Tibial artery (tissue), 4 donors: Measurements from ENCODE around the gene PCDHGB3.
"Not testable (repeated sequence)": the region's sequence is repeated elsewhere in the genome, so short reads cannot be mapped to it uniquely, and the experiment has no call there.

Experiments used
- DNase-seq, 2 donors: peaks; one replicate each; pipeline ENCODE4 v3.0.0-alpha.2; 2019
- H3K27ac ChIP-seq, 2 donors: fragments of 200-600 bp; sonication (generic) in 1 of 2; 1 replicate in 1 of 2; 2 replicates in 1 of 2; pipeline ENCODE4 v1.5.1; 2018 to 2019; ENCODE audit warnings: mild to moderate bottlenecking in 1 of 2
- H3K27me3 ChIP-seq, 2 donors: fragments of 200-600 bp; sonication (generic) in 1 of 2; one replicate each; pipeline versions ENCODE4 v1.5.1 to v1.6.0; 2016 to 2019
- H3K36me3 ChIP-seq, 3 donors: fragments of 200-600 bp; sonication (generic) in 2 of 3; one replicate each; pipeline ENCODE4 v1.5.1; 2016 to 2019; ENCODE audit warnings: mild to moderate bottlenecking in 2 of 3
- H3K4me1 ChIP-seq, 4 donors: fragments of 200-600 bp; sonication (generic) in 2 of 4; 1 replicate in 3 of 4; 2 replicates in 1 of 4; pipeline ENCODE4 v1.5.1; 2016 to 2019
- H3K4me3 ChIP-seq, 2 donors: fragments of 200-600 bp; sonication (generic) in 1 of 2; 1 replicate in 1 of 2; 2 replicates in 1 of 2; pipeline ENCODE4 v1.5.1; 2018 to 2019; ENCODE audit warnings: mild to moderate bottlenecking in 2 of 2
- H3K9me3 ChIP-seq, 3 donors: fragments of 200-600 bp; sonication (generic) in 1 of 3; one replicate each; pipeline ENCODE4 v1.5.1; 2016 to 2019
- intact Hi-C: fragments of 100-400 bp; cut with DNase I; formaldehyde crosslinking; loops from one replicate; pipeline ENCODE4 v1.15.0; 2023; ENCODE audit warnings: low total_unique reads
- TF ChIP-seq, protein P1 (sequence below), 2 experiments: fragments of 200-600 bp in 1 of 2; fragments of 450-650 bp in 1 of 2; IDR thresholded peaks; one replicate each; pipeline ENCODE4 v1.5.1; 2017 to 2019; ENCODE audit warnings: antibody characterized with exemption in 2 of 2, mild to moderate bottlenecking in 1 of 2, moderate library complexity in 1 of 2

PCDHGB3 gene

DNA sequence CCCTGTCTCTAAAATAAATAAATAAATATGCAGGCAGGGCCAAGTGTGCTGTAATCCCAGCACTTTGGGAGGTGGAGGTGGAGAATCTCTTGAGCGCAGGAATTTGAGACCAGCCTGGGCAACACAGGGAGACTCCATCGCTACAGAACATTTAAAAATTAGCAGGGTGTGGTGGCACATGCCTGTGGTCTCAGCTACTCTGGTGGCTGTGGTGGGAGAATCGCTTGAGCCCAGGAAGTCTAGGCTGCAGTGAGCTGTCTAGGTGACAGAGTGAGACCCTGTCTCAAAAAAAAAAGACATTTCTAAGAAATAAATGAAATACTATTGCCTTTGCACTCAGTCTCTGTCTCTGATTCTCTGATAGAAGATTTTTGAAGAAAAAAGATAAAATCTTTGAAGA is 41.5 kb downstream of the PCDHGB3 start:
- Histone ChIP-seq H3K27ac (no peak overlapping the region), H3K4me1 (no peaks in the 10 kb centered on the region), H3K27me3 (no peaks in the 10 kb centered on the region), H3K36me3 (peaks cover 5 to 66% (median 56%) of the 10 kb centered on the region in 3 donors), H3K4me3 (no peak overlapping the region), H3K9me3 (peaks cover 27 to 97% (median 87%) of the 10 kb centered on the region in 3 donors)
- TF ChIP-seq, protein P1, sequence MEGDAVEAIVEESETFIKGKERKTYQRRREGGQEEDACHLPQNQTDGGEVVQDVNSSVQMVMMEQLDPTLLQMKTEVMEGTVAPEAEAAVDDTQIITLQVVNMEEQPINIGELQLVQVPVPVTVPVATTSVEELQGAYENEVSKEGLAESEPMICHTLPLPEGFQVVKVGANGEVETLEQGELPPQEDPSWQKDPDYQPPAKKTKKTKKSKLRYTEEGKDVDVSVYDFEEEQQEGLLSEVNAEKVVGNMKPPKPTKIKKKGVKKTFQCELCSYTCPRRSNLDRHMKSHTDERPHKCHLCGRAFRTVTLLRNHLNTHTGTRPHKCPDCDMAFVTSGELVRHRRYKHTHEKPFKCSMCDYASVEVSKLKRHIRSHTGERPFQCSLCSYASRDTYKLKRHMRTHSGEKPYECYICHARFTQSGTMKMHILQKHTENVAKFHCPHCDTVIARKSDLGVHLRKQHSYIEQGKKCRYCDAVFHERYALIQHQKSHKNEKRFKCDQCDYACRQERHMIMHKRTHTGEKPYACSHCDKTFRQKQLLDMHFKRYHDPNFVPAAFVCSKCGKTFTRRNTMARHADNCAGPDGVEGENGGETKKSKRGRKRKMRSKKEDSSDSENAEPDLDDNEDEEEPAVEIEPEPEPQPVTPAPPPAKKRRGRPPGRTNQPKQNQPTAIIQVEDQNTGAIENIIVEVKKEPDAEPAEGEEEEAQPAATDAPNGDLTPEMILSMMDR (IDR thresholded peaks at IDR 0.05): no peak
- intact Hi-C loops: loop anchor here (10.0 kb wide), 2 partner anchors 87 to 143 kb away; partner anchors contain the start of gene TAF7
- no peak for DNase-seq

DNA sequence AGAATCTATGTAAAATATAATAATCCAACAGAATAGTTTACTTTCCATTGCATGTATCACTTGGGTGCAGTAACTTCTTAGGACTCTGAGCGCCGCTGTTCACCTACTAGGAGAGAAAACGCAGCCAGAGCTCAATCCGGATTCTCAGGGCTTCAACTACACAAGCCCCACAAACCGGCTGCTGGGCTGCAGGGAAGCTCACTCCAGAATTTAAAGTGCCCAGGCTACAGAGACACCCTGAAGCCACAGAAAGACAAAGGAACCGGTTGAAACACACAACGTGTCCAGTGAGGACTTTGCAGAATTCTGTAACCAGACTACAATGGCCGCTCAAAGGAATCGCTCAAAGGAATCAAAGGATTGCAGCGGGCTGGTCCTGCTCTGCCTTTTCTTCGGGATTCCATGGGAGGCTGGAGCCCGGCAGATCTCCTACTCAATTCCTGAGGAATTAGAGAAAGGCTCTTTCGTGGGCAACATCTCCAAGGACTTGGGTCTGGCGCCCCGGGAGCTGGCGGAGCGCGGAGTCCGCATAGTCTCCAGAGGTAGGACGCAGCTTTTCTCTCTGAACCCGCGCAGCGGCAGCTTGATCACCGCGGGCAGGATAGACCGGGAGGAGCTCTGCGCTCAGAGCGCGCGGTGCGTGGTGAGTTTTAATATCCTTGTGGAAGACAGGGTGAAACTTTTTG is 43.0 kb downstream of the PCDHGB3 start, which contains the start of gene PCDHGA10:
TSS of gene PCDHGA10 (plus strand) at position 134 of the 686 bp plus-strand sequence. CDS start at position 323, 189 bp downstream.
- Histone ChIP-seq H3K27me3 (no peaks in the 10 kb centered on the region), H3K4me3 (peak within 1 kb of the TSS; percentile 22 to 26), H3K9me3 (peaks cover 19 to 97% (median 86%) of the 10 kb centered on the region in 3 donors), H3K27ac (no peak within 1 kb of the TSS), H3K36me3 (peaks cover 5 to 64% (median 62%) of the 10 kb centered on the region in 3 donors), H3K4me1 (no peaks in the 10 kb centered on the region)
- DNase-seq: peak; percentile 41 to 56
- TF ChIP-seq, protein P1 (IDR thresholded peaks at IDR 0.05): peak; percentile 16 to 20
- intact Hi-C loops: loop anchor here (10.0 kb wide), 2 partner anchors 88 to 142 kb away; partner anchors contain the start of gene TAF7

DNA sequence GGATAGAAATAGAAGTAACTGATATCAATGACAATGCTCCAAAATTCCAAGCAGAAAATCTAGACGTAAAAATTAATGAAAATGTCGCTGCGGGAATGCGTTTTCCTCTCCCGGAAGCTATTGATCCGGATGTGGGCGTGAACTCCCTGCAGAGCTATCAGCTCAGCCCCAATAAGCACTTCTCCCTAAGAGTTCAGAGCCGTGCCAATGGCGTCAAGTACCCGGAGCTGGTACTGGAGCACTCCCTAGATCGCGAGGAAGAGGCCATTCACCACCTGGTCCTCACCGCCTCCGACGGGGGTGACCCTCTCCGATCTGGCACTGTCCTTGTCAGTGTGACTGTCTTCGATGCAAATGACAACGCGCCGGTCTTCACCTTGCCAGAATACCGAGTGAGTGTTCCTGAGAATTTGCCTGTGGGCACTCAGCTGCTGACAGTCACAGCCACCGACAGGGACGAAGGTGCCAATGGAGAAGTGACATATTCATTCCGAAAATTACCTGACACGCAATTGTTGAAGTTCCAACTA is 43.6 kb downstream of the PCDHGB3 start:
- H3K36me3 ChIP-seq: peaks cover 5 to 70% (median 65%) of the 10 kb centered on the region in 3 donors
- H3K27ac ChIP-seq: no peak overlapping the region
- peak overlapping the region; percentile 22 to 26 for H3K4me3 ChIP-seq
- H3K27me3 ChIP-seq: no peaks in the 10 kb centered on the region
- intact Hi-C loops: loop anchor here (10.0 kb wide), 2 partner anchors 89 to 141 kb away; partner anchors contain the start of gene TAF7
- peaks cover 18 to 97% (median 86%) of the 10 kb centered on the region in 3 donors for H3K9me3 ChIP-seq
- no peaks in the 10 kb centered on the region for H3K4me1 ChIP-seq
- TF ChIP-seq, protein P1 (IDR thresholded peaks at IDR 0.05): no peak
- DNase-seq: no peak

DNA sequence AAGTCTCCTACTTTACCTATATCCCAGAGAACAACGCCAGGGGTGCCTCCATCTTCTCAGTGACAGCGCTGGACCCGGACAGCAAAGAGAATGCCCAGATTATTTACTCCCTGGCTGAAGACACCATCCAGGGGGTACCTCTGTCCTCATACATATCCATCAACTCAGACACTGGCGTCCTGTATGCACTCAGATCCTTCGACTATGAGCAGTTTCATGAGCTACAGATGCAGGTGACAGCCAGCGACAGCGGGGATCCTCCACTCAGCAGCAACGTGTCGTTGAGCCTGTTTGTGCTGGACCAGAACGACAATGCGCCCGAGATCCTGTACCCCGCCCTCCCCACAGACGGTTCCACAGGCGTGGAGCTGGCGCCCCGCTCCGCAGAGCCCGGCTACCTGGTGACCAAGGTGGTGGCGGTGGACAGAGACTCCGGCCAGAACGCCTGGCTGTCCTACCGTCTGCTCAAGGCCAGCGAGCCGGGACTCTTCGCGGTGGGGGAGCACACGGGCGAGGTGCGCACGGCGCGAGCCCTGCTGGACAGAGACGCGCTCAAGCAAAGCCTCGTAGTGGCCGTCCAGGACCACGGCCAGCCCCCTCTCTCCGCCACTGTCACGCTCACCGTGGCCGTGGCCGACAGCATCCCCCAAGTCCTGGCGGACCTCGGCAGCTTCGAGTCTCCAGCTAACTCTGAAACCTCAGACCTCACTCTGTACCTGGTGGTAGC is 44.7 kb downstream of the PCDHGB3 start:
- intact Hi-C loops: loop anchor here (10.0 kb wide), 2 partner anchors 90 to 140 kb away; partner anchors contain the start of gene TAF7
- H3K4me1 ChIP-seq, H3K27ac ChIP-seq, H3K4me3 ChIP-seq, DNase-seq, H3K27me3 ChIP-seq: not testable (repeated sequence)
- H3K36me3 ChIP-seq: peaks cover 5 to 75% (median 66%) of the 10 kb centered on the region in 3 donors
- H3K9me3 ChIP-seq: peaks cover 16 to 97% (median 86%) of the 10 kb centered on the region in 3 donors

DNA sequence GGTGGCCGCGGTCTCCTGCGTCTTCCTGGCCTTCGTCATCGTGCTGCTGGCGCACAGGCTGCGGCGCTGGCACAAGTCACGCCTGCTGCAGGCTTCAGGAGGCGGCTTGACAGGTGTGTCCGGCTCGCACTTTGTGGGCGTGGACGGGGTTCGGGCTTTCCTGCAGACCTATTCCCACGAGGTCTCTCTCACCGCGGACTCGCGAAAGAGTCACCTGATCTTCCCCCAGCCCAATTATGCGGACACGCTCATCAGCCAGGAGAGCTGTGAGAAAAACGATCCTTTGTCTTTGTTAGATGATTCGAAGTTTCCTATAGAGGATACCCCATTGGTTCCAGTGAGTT is 45.2 kb downstream of the PCDHGB3 start:
- Histone ChIP-seq H3K36me3 (peaks cover 5 to 73% (median 66%) of the 10 kb centered on the region in 3 donors), H3K9me3 (peaks cover 21 to 97% (median 86%) of the 10 kb centered on the region in 3 donors)
- not testable (repeated sequence) for H3K4me1 ChIP-seq, H3K27ac ChIP-seq, H3K4me3 ChIP-seq, DNase-seq, H3K27me3 ChIP-seq
- intact Hi-C loops: loop anchor here (10.0 kb wide), 2 partner anchors 90 to 140 kb away; partner anchors contain the start of gene TAF7

DNA sequence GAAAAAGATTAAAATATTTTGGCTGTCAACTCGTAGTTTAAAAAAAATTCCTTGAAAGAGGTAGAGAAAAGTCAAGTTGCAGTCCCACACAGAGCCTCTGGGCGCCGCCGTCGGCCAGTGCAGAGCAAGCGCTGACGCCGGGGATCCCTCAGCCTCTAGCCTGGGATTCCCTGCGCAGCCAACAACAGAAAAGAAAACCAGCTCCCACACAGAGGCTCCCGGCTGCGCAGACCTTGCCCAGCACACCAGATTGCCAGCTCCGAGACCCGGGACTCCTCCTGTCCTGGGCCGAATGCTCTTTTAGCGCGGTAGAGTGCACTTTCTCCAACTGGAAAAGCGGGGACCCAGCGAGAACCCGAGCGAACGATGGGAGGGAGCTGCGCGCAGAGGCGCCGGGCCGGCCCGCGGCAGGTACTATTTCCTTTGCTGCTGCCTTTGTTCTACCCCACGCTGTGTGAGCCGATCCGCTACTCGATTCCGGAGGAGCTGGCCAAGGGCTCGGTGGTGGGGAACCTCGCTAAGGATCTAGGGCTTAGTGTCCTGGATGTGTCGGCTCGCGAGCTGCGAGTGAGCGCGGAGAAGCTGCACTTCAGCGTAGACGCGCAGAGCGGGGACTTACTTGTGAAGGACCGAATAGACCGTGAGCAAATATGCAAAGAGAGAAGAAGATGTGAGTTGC is 47.6 kb downstream of the PCDHGB3 start, which contains the start of gene PCDHGB7:
TSS of gene PCDHGB7 (plus strand) at position 184 of the 679 bp plus-strand sequence. CDS start at position 367, 183 bp downstream.
- peaks cover 5 to 73% (median 67%) of the 10 kb centered on the region in 3 donors for H3K36me3 ChIP-seq
- H3K9me3 ChIP-seq: peaks cover 23 to 99% (median 89%) of the 10 kb centered on the region in 3 donors
- H3K27me3 ChIP-seq, H3K27ac ChIP-seq, H3K4me1 ChIP-seq: not testable (repeated sequence)
- H3K4me3 ChIP-seq: peak within 1 kb of the TSS; percentile 46 to 48
- DNase-seq: peak; percentile 76 to 78
- TF ChIP-seq, protein P1 (IDR thresholded peaks at IDR 0.05): peak; percentile 40 to 49
- intact Hi-C loops: loop anchor here (10.0 kb wide), 2 partner anchors 93 to 137 kb away; partner anchors contain the start of gene TAF7
